ENCODE results near the gene ERCC6. TPM values are rescaled to one million over a fixed set of nuclear protein-coding genes. Genes with fewer than 3 reads are reported as not detected.

The ERCC6 gene
- total RNA-seq, 1 experiment from 2014 or later = 64.4 TPM

- ChIA-PET CTCF (interaction anchor here (0.6 to 4.4 kb wide), 5 partner anchors 11 to 864 kb away, joined by 3 to 27 read pairs (median 4); no protein-coding TSS in a partner anchor), POLR2A (interaction anchor here (1.1 to 2.1 kb wide), 2 partner anchors 16 to 31 kb away, joined by 4 to 7 read pairs; no protein-coding TSS in a partner anchor)
- Mint-ChIP-seq H3K4me1 (ENCODE audit: insufficient read depth, unreplicated experiment) (peaks cover 6% of the 10 kb centered on the region), H3K9me3 (ENCODE audit: unreplicated experiment) (no peaks in the 10 kb centered on the region), H3K27ac (ENCODE audit: low read depth, unreplicated experiment) (peak overlapping the region; percentile 52), H3K36me3 (ENCODE audit: insufficient read depth, unreplicated experiment) (peaks cover 79% of the 10 kb centered on the region), H3K4me3 (ENCODE audit: unreplicated experiment) (no peak overlapping the region), H3K27me3 (ENCODE audit: insufficient read depth, unreplicated experiment) (no peaks in the 10 kb centered on the region)
- no peak for TF ChIP-seq CTCF (IDR thresholded peaks at IDR 0.05; ENCODE audit: unreplicated experiment)
- no TSS peak for BruUV-seq (replicated peaks)
- intact Hi-C loops (cut with micrococcal nuclease) = no loop called here
- no peak for DNase-seq (ENCODE audit: unreplicated experiment)
Measured at GRCh38 chr10:49521062-49521461, 17.9 kb downstream of the ERCC6 start.

GRCh38 chr10:49520122-49520775 lies 18.7 kb downstream of the ERCC6 start:
- Mint-ChIP-seq H3K27ac (ENCODE audit: low read depth, unreplicated experiment) (no peak overlapping the region), H3K27me3 (ENCODE audit: insufficient read depth, unreplicated experiment) (no peaks in the 10 kb centered on the region), H3K9me3 (ENCODE audit: unreplicated experiment) (no peaks in the 10 kb centered on the region), H3K4me3 (ENCODE audit: unreplicated experiment) (no peak overlapping the region), H3K4me1 (ENCODE audit: insufficient read depth, unreplicated experiment) (peaks cover 6% of the 10 kb centered on the region), H3K36me3 (ENCODE audit: insufficient read depth, unreplicated experiment) (peaks cover 79% of the 10 kb centered on the region)
- CTCF ChIA-PET = interaction anchor here (0.6 to 4.4 kb wide), 16 partner anchors 10 to 968 kb away, joined by 3 to 50 read pairs (median 3); no protein-coding TSS in a partner anchor
- no peak for DNase-seq (ENCODE audit: unreplicated experiment)
- POLR2A ChIA-PET = interaction anchor here (1.9 to 2.1 kb wide), 2 partner anchors 19 to 32 kb away, joined by 7 to 10 read pairs; partner anchors contain the start of gene ERCC6
- intact Hi-C loops (cut with micrococcal nuclease) = no loop called here
- BruUV-seq (replicated peaks) = no TSS peak
- no peak for TF ChIP-seq CTCF (IDR thresholded peaks at IDR 0.05; ENCODE audit: unreplicated experiment)

- Mint-ChIP-seq H3K4me1 (ENCODE audit: insufficient read depth, unreplicated experiment) (peaks cover 6% of the 10 kb centered on the region), H3K36me3 (ENCODE audit: insufficient read depth, unreplicated experiment) (peaks cover 79% of the 10 kb centered on the region), H3K27ac (ENCODE audit: low read depth, unreplicated experiment) (no peak overlapping the region), H3K27me3 (ENCODE audit: insufficient read depth, unreplicated experiment) (no peaks in the 10 kb centered on the region), H3K9me3 (ENCODE audit: unreplicated experiment) (no peaks in the 10 kb centered on the region), H3K4me3 (ENCODE audit: unreplicated experiment) (no peak overlapping the region)
- CTCF ChIA-PET = interaction anchor here (0.6 to 4.4 kb wide), 18 partner anchors 10 to 967 kb away, joined by 3 to 50 read pairs (median 3); no protein-coding TSS in a partner anchor
- intact Hi-C loops (cut with micrococcal nuclease) = loop anchor here (2.0 to 10.0 kb wide), 3 partner anchors 861 to 1155 kb away; no protein-coding TSS in a partner anchor
- TF ChIP-seq CTCF (IDR thresholded peaks at IDR 0.05; ENCODE audit: unreplicated experiment) = no peak
- POLR2A ChIA-PET = interaction anchor here (0.7 to 2.1 kb wide), 4 partner anchors 14 to 861 kb away, joined by 4 to 10 read pairs (median 6); partner anchors contain the start of gene ERCC6
- DNase-seq (ENCODE audit: unreplicated experiment) = no peak
- BruUV-seq (replicated peaks) = no TSS peak
Measured at GRCh38 chr10:49519717-49520116, 19.2 kb downstream of the ERCC6 start.

GRCh38 chr10:49518982-49519578 lies 19.8 kb downstream of the ERCC6 start:
- H3K27ac Mint-ChIP-seq (ENCODE audit: low read depth, unreplicated experiment) = no peak overlapping the region
- H3K27me3 Mint-ChIP-seq (ENCODE audit: insufficient read depth, unreplicated experiment) = no peaks in the 10 kb centered on the region
- no peak overlapping the region for H3K4me3 Mint-ChIP-seq (ENCODE audit: unreplicated experiment)
- ChIA-PET CTCF (interaction anchor here (0.6 to 4.4 kb wide), 15 partner anchors 9 to 862 kb away, joined by 3 to 50 read pairs (median 3); no protein-coding TSS in a partner anchor), POLR2A (interaction anchor here (0.7 to 2.1 kb wide), 5 partner anchors 14 to 861 kb away, joined by 3 to 10 read pairs (median 4); partner anchors contain the start of gene ERCC6)
- H3K4me1 Mint-ChIP-seq (ENCODE audit: insufficient read depth, unreplicated experiment) = peaks cover 5% of the 10 kb centered on the region
- BruUV-seq (replicated peaks) = no TSS peak
- DNase-seq (ENCODE audit: unreplicated experiment) = peak; percentile 60
- H3K36me3 Mint-ChIP-seq (ENCODE audit: insufficient read depth, unreplicated experiment) = peaks cover 79% of the 10 kb centered on the region
- no peaks in the 10 kb centered on the region for H3K9me3 Mint-ChIP-seq (ENCODE audit: unreplicated experiment)
- intact Hi-C loops (cut with micrococcal nuclease) = loop anchor here (2.0 to 10.0 kb wide), 3 partner anchors 860 to 1154 kb away; no protein-coding TSS in a partner anchor
- TF ChIP-seq CTCF (IDR thresholded peaks at IDR 0.05; ENCODE audit: unreplicated experiment) = peak; percentile 66
